H9 (cell line): ENCODE results near the gene ADAMTS17. TPM values are rescaled to one million over a fixed set of nuclear protein-coding genes. Genes with fewer than 3 reads are reported as not detected.

ENCODE experiments used
- DNase-seq: peaks from one replicate; pipeline ENCODE4 v3.0.0-alpha.2; 2017
- H2AFZ ChIP-seq: one replicate; pipeline ENCODE4 v1.6.1; 2013; ENCODE audit warnings: mild to moderate bottlenecking, low read length, control low read depth, moderate library complexity
- H2AK5ac ChIP-seq: 2 replicates; pipeline ENCODE4 v1.6.1; 2013; ENCODE audit warnings: low read length, control low read depth, mixed read lengths; ENCODE audit not compliant: insufficient read length
- H2BK120ac ChIP-seq: one replicate; pipeline ENCODE4 v1.6.1; 2013; ENCODE audit warnings: low read depth, mild to moderate bottlenecking, low read length, control low read depth, inconsistent platforms; ENCODE audit not compliant: poor library complexity, severe bottlenecking
- H2BK12ac ChIP-seq: 2 replicates; pipeline ENCODE4 v1.6.1; 2013; ENCODE audit warnings: low read length, control low read depth, mixed read lengths, low read depth; ENCODE audit not compliant: insufficient read length
- H2BK15ac ChIP-seq: 2 replicates; pipeline ENCODE4 v1.6.1; 2013; ENCODE audit warnings: low read depth, low read length, control low read depth
- H2BK20ac ChIP-seq: one replicate; pipeline ENCODE4 v1.6.1; 2013; ENCODE audit warnings: low read depth, mild to moderate bottlenecking, low read length, control low read depth, inconsistent platforms; ENCODE audit not compliant: poor library complexity, severe bottlenecking
- H2BK5ac ChIP-seq: 2 replicates; pipeline ENCODE4 v1.6.1; 2013; ENCODE audit warnings: low read length, control low read depth, mixed read lengths; ENCODE audit not compliant: insufficient read length
- H3K14ac ChIP-seq: 2 replicates; pipeline ENCODE4 v1.6.1; 2013; ENCODE audit warnings: low read length, control low read depth; ENCODE audit not compliant: insufficient read depth
- H3K18ac ChIP-seq: 2 replicates; pipeline ENCODE4 v1.6.1; 2013; ENCODE audit warnings: low read depth, mild to moderate bottlenecking, mixed read lengths, low read length, control low read depth; ENCODE audit not compliant: insufficient read length
- H3K23ac ChIP-seq: 2 replicates; pipeline ENCODE4 v1.6.1; 2013; ENCODE audit warnings: low read length, control low read depth, mixed read lengths, low read depth; ENCODE audit not compliant: insufficient read length
- H3K23me2 ChIP-seq: 2 replicates; pipeline ENCODE4 v1.6.1; 2013; ENCODE audit warnings: low read depth, mild to moderate bottlenecking, mixed read lengths, low read length, control low read depth; ENCODE audit not compliant: insufficient read length, poor library complexity, severe bottlenecking
- H3K27ac ChIP-seq: 2 replicates; pipeline ENCODE4 v1.5.1; 2013; ENCODE audit warnings: low read length, control low read depth, mixed read lengths, low read depth; ENCODE audit not compliant: insufficient read length
- H3K27me3 ChIP-seq: 2 replicates; pipeline ENCODE4 v1.6.1; 2013; ENCODE audit warnings: low read length, control low read depth, inconsistent platforms; ENCODE audit not compliant: insufficient read depth
- H3K4ac ChIP-seq: 2 replicates; pipeline ENCODE4 v1.6.1; 2013; ENCODE audit warnings: low read depth, mild to moderate bottlenecking, control low read depth, inconsistent platforms, low read length, moderate library complexity
- H3K4me1 ChIP-seq: 2 replicates; pipeline ENCODE4 v1.6.1; 2013; ENCODE audit warnings: low read length, control low read depth, inconsistent platforms; ENCODE audit not compliant: insufficient read depth
- H3K4me2 ChIP-seq: 2 replicates; pipeline ENCODE4 v1.6.1; 2013; ENCODE audit warnings: low read length, control low read depth, mixed read lengths; ENCODE audit not compliant: insufficient read length, insufficient read depth
- H3K56ac ChIP-seq: 2 replicates; pipeline ENCODE4 v1.6.1; 2013; ENCODE audit warnings: low read depth, mild to moderate bottlenecking, mixed read lengths, low read length, control low read depth; ENCODE audit not compliant: insufficient read length
- H3K79me1 ChIP-seq: 2 replicates; pipeline ENCODE4 v1.6.1; 2013; ENCODE audit warnings: low read depth, mild to moderate bottlenecking, moderate library complexity, low read length, control low read depth, inconsistent platforms; ENCODE audit not compliant: insufficient read depth, poor library complexity, severe bottlenecking
- H3K79me2 ChIP-seq: 2 replicates; pipeline ENCODE4 v1.6.1; 2013; ENCODE audit warnings: low read length, control low read depth, inconsistent platforms; ENCODE audit not compliant: insufficient read depth
- H3K9ac ChIP-seq: 2 replicates; pipeline ENCODE4 v1.6.1; 2013; ENCODE audit warnings: low read length, control low read depth, mixed read lengths; ENCODE audit not compliant: insufficient read length; ENCODE audit errors: extremely low read depth
- H3K9me3 ChIP-seq: one replicate; pipeline ENCODE4 v1.6.1; 2013; ENCODE audit warnings: low read depth, low read length, inconsistent platforms; ENCODE audit not compliant: control insufficient read depth
- H3T11ph ChIP-seq: one replicate; pipeline ENCODE4 v1.6.1; 2013; ENCODE audit warnings: mild to moderate bottlenecking, low read length, control low read depth, inconsistent platforms
- H4K20me1 ChIP-seq: one replicate; pipeline ENCODE4 v1.6.1; 2013; ENCODE audit not compliant: control insufficient read depth, insufficient read length, insufficient read depth
- H4K5ac ChIP-seq: 2 replicates; pipeline ENCODE4 v1.6.1; 2013; ENCODE audit warnings: low read depth, mild to moderate bottlenecking, mixed read lengths, low read length, control low read depth; ENCODE audit not compliant: insufficient read length
- H4K8ac ChIP-seq: replicated peaks from 2 replicates; pipeline ENCODE4 v1.6.1; 2013; ENCODE audit warnings: low read length, control low read depth, mixed read lengths, low read depth; ENCODE audit not compliant: insufficient read length
- H4K91ac ChIP-seq: 2 replicates; pipeline ENCODE4 v1.6.1; 2013; ENCODE audit warnings: low read depth, mild to moderate bottlenecking, moderate library complexity, mixed read lengths, low read length, control low read depth; ENCODE audit not compliant: insufficient read length
- H3K27ac Mint-ChIP-seq, 3 experiments: 2 replicates in 2 of 3; 3 replicates in 1 of 3; pipeline ENCODE4 v1.8.0; 2020 to 2021; ENCODE audit warnings: mixed read lengths in 3 of 3, mild to moderate bottlenecking in 1 of 3, moderate library complexity in 1 of 3
- H3K27me3 Mint-ChIP-seq: 2 replicates; pipeline ENCODE4 v1.8.0; 2021; ENCODE audit warnings: low read depth, mild to moderate bottlenecking, moderate library complexity, mixed read lengths
- H3K36me3 Mint-ChIP-seq, 3 experiments: 2 replicates in 2 of 3; 3 replicates in 1 of 3; pipeline ENCODE4 v1.8.0; 2020 to 2021; ENCODE audit warnings: low read depth in 3 of 3, mixed read lengths in 3 of 3; ENCODE audit not compliant: insufficient read depth in 1 of 3
- H3K4me1 Mint-ChIP-seq, 2 experiments: 2 replicates each; pipeline ENCODE4 v1.8.0; 2020; ENCODE audit warnings: mixed read lengths in 2 of 2
- H3K4me3 Mint-ChIP-seq, 2 experiments: 2 replicates in 1 of 2; 3 replicates in 1 of 2; pipeline ENCODE4 v1.8.0; 2020 to 2021; ENCODE audit warnings: mild to moderate bottlenecking in 2 of 2, mixed read lengths in 2 of 2, moderate library complexity in 1 of 2
- H3K9me3 Mint-ChIP-seq, 2 experiments: 2 replicates in 1 of 2; 3 replicates in 1 of 2; pipeline ENCODE4 v1.8.0; 2020; ENCODE audit warnings: mild to moderate bottlenecking in 2 of 2, mixed read lengths in 2 of 2, moderate library complexity in 1 of 2
- CTCF ChIP-seq: fragments of 200-600 bp; sonication (generic); conservative IDR thresholded peaks from 3 replicates; pipeline ENCODE4 v1.8.0; 2021; ENCODE audit warnings: antibody characterized with exemption, mild to moderate bottlenecking
- WGBS: extraction: QIAGEN DNeasy Blood & Tissue Kit; methylation state at CpG from one replicate; pipeline ENCODE4 v1.1.7; 2013; ENCODE audit warnings: missing lambda C conversion rate, low lambda C conversion rate, mixed read lengths; ENCODE audit not compliant: insufficient read length; ENCODE audit errors: extremely low coverage; 5-methylcytosine and 5-hydroxymethylcytosine counted together
- total RNA-seq: library from RNA; stranded (reverse); gene quantifications from 2 replicates; pipeline ENCODE4 v1.2.1, GENCODE V29; 2021

ADAMTS17 gene
- total RNA-seq, 1 experiment from 2014 or later = 2.9 TPM

DNA sequence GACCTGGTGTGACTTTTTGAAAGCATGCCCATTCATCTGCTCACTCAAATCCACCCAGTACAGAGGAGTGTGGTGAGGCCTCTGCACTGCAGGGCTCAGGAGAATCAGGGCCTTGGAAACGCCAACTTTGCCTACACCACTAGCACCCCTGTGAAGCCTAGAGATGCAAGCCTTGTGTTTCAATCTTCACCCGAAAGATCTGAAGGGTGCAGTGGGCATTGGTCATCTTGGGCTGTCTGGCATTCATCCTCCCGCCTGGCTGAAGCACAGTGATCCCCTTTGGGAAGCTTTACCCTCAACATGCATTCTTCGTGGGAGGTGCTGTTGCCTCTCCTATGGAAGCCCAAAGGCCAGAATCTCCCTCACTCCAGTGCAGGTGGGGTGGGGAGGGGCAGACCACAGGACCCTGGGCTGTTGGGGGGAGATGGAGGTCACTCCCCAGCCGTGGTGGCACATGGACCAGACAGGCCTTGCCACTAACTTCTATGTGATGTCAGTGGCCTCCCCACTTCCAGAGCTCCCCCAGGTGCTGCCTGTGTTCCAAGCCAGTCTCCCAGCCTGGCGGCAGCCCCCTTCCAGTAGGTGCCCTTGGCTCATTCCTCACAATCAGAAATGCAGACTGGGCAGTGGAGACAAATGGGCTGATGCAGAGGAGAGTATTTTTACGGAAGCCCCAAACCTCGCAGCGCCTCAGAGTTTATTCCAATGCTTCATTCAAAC, 92.5 kb downstream of the ADAMTS17 start:
- no peak overlapping the region; a peak in 1 of 7 replicates for H3K27ac Mint-ChIP-seq
- Histone ChIP-seq H2BK120ac (no peak overlapping the region), H2BK5ac (no peak overlapping the region), H3K4me2 (no peak overlapping the region), H2AFZ (no peak overlapping the region), H4K5ac (no peak overlapping the region), H2BK20ac (no peak overlapping the region), H4K20me1 (no peaks in the 10 kb centered on the region), H4K91ac (no peak overlapping the region), H3K79me2 (no peaks in the 10 kb centered on the region), H3K4ac (no peak overlapping the region), H3K4me1 (no peaks in the 10 kb centered on the region), H3K23ac (no peak overlapping the region), H2BK15ac (no peak overlapping the region), H3T11ph (no peak overlapping the region), H3K56ac (no peak overlapping the region), H3K18ac (no peak overlapping the region), H3K27me3 (no peaks in the 10 kb centered on the region), H3K27ac (no peak overlapping the region), H3K14ac (no peak overlapping the region), H2BK12ac (no peak overlapping the region), H2AK5ac (no peak overlapping the region), H3K79me1 (no peaks in the 10 kb centered on the region), H3K9me3 (no peaks in the 10 kb centered on the region), H4K8ac (no peak overlapping the region), H3K23me2 (no peaks in the 10 kb centered on the region), H3K9ac (no peak overlapping the region)
- H3K4me1 Mint-ChIP-seq = peaks cover 15 to 20% of the 10 kb centered on the region in 2 experiments
- H3K4me3 Mint-ChIP-seq = no peak overlapping the region; a peak in 1 of 5 replicates
- no peak for DNase-seq
- H3K36me3 Mint-ChIP-seq = peaks cover 0 to 2% (median 0%) of the 10 kb centered on the region in 3 experiments; a peak in 2 of 7 replicates
- no peaks in the 10 kb centered on the region; the same call in none of the 2 replicates for H3K27me3 Mint-ChIP-seq
- peaks cover 0 to 2% of the 10 kb centered on the region in 2 experiments; a peak in 1 of 5 replicates for H3K9me3 Mint-ChIP-seq
- TF ChIP-seq CTCF = no peak
- 100% methylated on average over 1 of the region's 9 CpGs for WGBS
